H1 (cell line): Measurements from ENCODE around the gene ALOX5. TPM values are rescaled to one million over a fixed set of nuclear protein-coding genes. Genes with fewer than 3 reads are reported as not detected.

ENCODE experiments used
- CTCF ChIA-PET: fragments of 300-600 bp; sonication (Branson Sonifier 250); formaldehyde crosslinking; loops from one replicate; lab custom pipeline; 2021; ENCODE audit not compliant: partially characterized antibody; lab: Charles Lee
- POLR2A ChIA-PET: fragments of 300-600 bp; sonication (Branson Sonifier 250); formaldehyde crosslinking; loops from one replicate; lab custom pipeline; 2021; ENCODE audit warnings: inconsistent platforms; ENCODE audit not compliant: partially characterized antibody; lab: Charles Lee
- DNase-seq, 2 experiments: peaks; one replicate each; pipeline versions ENCODE4 v3.0.0 to v3.0.0-alpha.2; 2010 to 2022; ENCODE audit warnings: low spot score in 2 of 2, low read depth in 1 of 2, mixed read lengths in 1 of 2
- FAIRE-seq: peaks from 2 replicates; lab custom pipeline; 2011; peaks lifted over from hg19 to GRCh38; lab: Jason Lieb, UNC
- H2AFZ ChIP-seq: 2 replicates; pipeline ENCODE4 v1.8.1; 2012; ENCODE audit warnings: low read length, inconsistent platforms
- H2AK5ac ChIP-seq: 2 replicates; pipeline ENCODE4 v1.6.1; 2013; ENCODE audit warnings: low read depth, low read length
- H2BK120ac ChIP-seq: replicated peaks from 2 replicates; pipeline ENCODE3; 2013; ENCODE audit warnings: low read depth, low read length, inconsistent platforms
- H2BK12ac ChIP-seq: 2 replicates; pipeline ENCODE4 v1.6.1; 2013; ENCODE audit warnings: low read depth, low read length
- H2BK15ac ChIP-seq: 2 replicates; pipeline ENCODE4 v1.6.1; 2013; ENCODE audit warnings: low read length
- H2BK20ac ChIP-seq: 2 replicates; pipeline ENCODE4 v1.6.1; 2013; ENCODE audit warnings: low read length
- H2BK5ac ChIP-seq: 2 replicates; pipeline ENCODE4 v1.6.1; 2013; ENCODE audit warnings: low read depth, low read length
- H3K14ac ChIP-seq: 2 replicates; pipeline ENCODE4 v1.6.1; 2013; ENCODE audit warnings: inconsistent platforms; ENCODE audit not compliant: insufficient read length
- H3K18ac ChIP-seq: 2 replicates; pipeline ENCODE4 v1.6.1; 2013; ENCODE audit warnings: low read length; ENCODE audit errors: extremely low read depth
- H3K23ac ChIP-seq: 2 replicates; pipeline ENCODE4 v1.6.1; 2013; ENCODE audit warnings: inconsistent platforms; ENCODE audit not compliant: insufficient read length
- H3K23me2 ChIP-seq: 2 replicates; pipeline ENCODE4 v1.6.1; 2013; ENCODE audit warnings: low read depth, low read length
- H3K27ac ChIP-seq: 2 replicates; pipeline ENCODE4 v1.6.1; 2011; ENCODE audit warnings: low read depth, low read length, inconsistent platforms
- H3K27me3 ChIP-seq, 4 experiments: replicated peaks in 1 of 4; 1 replicate in 1 of 4; 2 replicates in 3 of 4; pipeline versions ENCODE4 v1.6.1 to v1.8.1; 2011 to 2013; ENCODE audit warnings: low read length in 3 of 4, mild to moderate bottlenecking in 3 of 4, inconsistent platforms in 2 of 4, mixed read lengths in 2 of 4, moderate library complexity in 1 of 4; ENCODE audit not compliant: control insufficient read depth in 3 of 4, insufficient read depth in 3 of 4; ENCODE audit errors: extremely low read depth in 1 of 4
- H3K36me3 ChIP-seq, 4 experiments: 2 replicates each; pipeline versions ENCODE4 v1.6.1 to v1.8.1; 2011 to 2013; ENCODE audit warnings: mild to moderate bottlenecking in 4 of 4, low read length in 3 of 4, moderate library complexity in 2 of 4, control low read depth in 1 of 4, inconsistent platforms in 1 of 4; ENCODE audit not compliant: insufficient read depth in 4 of 4, control insufficient read depth in 2 of 4
- H3K4ac ChIP-seq: replicated peaks from 2 replicates; pipeline ENCODE3; 2013; ENCODE audit warnings: low read length, low read depth, mixed read lengths, inconsistent platforms; ENCODE audit not compliant: insufficient read length
- H3K4me1 ChIP-seq, 4 experiments: replicated peaks in 1 of 4; 1 replicate in 1 of 4; 2 replicates in 3 of 4; pipeline versions ENCODE4 v1.6.1 to v1.8.1; 2011 to 2013; ENCODE audit warnings: low read length in 3 of 4, inconsistent platforms in 2 of 4, mixed read lengths in 1 of 4; ENCODE audit not compliant: insufficient read depth in 4 of 4, control insufficient read depth in 3 of 4
- H3K4me2 ChIP-seq, 2 experiments: 2 replicates each; pipeline versions ENCODE4 v1.6.1 to v1.8.1; 2011 to 2013; ENCODE audit warnings: low read depth in 2 of 2, low read length in 2 of 2, control low read depth in 1 of 2, inconsistent platforms in 1 of 2, mild to moderate bottlenecking in 1 of 2; ENCODE audit not compliant: insufficient read depth in 1 of 2
- H3K4me3 ChIP-seq, 4 experiments: fragments of 200-600, 300-600 bp in 1 of 4; sonication (generic), shearing (Covaris generic), sonication (Bioruptor Twin) in 1 of 4; 2 replicates each; pipeline versions ENCODE4 v1.5.1 to v1.8.1; 2011 to 2016; ENCODE audit warnings: low read length in 4 of 4, low read depth in 3 of 4, control low read depth in 2 of 4, inconsistent platforms in 2 of 4, mild to moderate bottlenecking in 2 of 4, mixed read lengths in 1 of 4, moderate library complexity in 1 of 4; ENCODE audit not compliant: insufficient read depth in 2 of 4; ENCODE audit errors: extremely low read depth in 1 of 4
- H3K56ac ChIP-seq: replicated peaks from 2 replicates; pipeline ENCODE3; 2013; ENCODE audit warnings: low read depth, mild to moderate bottlenecking, mixed read lengths, low read length, inconsistent platforms; ENCODE audit not compliant: insufficient read length
- H3K79me1 ChIP-seq: 2 replicates; pipeline ENCODE4 v1.6.1; 2013; ENCODE audit warnings: low read depth, low read length, control low read depth
- H3K79me2 ChIP-seq, 2 experiments: 2 replicates each; pipeline versions ENCODE4 v1.6.1 to v1.8.1; 2012 to 2013; ENCODE audit warnings: low read length in 2 of 2, mild to moderate bottlenecking in 2 of 2, inconsistent platforms in 1 of 2; ENCODE audit not compliant: insufficient read depth in 2 of 2, control insufficient read depth in 1 of 2
- H3K9ac ChIP-seq, 4 experiments: replicated peaks in 1 of 4; 1 replicate in 1 of 4; 2 replicates in 3 of 4; pipeline versions ENCODE4 v1.6.1 to v1.8.1; 2011 to 2013; ENCODE audit warnings: low read depth in 3 of 4, low read length in 3 of 4, control low read depth in 2 of 4, mild to moderate bottlenecking in 2 of 4, moderate library complexity in 2 of 4, inconsistent platforms in 1 of 4; ENCODE audit errors: extremely low read depth in 1 of 4
- H3K9me3 ChIP-seq, 2 experiments: 2 replicates each; pipeline versions ENCODE4 v1.6.1 to v1.8.1; 2012 to 2013; ENCODE audit warnings: mild to moderate bottlenecking in 2 of 2, moderate library complexity in 2 of 2, control low read depth in 1 of 2, inconsistent platforms in 1 of 2, low read depth in 1 of 2, low read length in 1 of 2, mixed read lengths in 1 of 2; ENCODE audit not compliant: insufficient read depth in 2 of 2
- H4K20me1 ChIP-seq, 2 experiments: replicated peaks in 1 of 2; 2 replicates each; pipeline versions ENCODE3 to v1.8.1; 2011 to 2013; ENCODE audit warnings: inconsistent platforms in 2 of 2, low read length in 2 of 2, mild to moderate bottlenecking in 1 of 2; ENCODE audit not compliant: insufficient read depth in 2 of 2, control insufficient read depth in 1 of 2
- H4K5ac ChIP-seq: 2 replicates; pipeline ENCODE4 v1.6.1; 2013; ENCODE audit warnings: low read length, low read depth, mixed read lengths, inconsistent platforms; ENCODE audit not compliant: insufficient read length
- H4K8ac ChIP-seq: 2 replicates; pipeline ENCODE4 v1.8.0; 2013; ENCODE audit warnings: mild to moderate bottlenecking, moderate library complexity, low read length, inconsistent platforms; ENCODE audit not compliant: insufficient read depth; ENCODE audit errors: extremely low read depth
- H4K91ac ChIP-seq: replicated peaks from 2 replicates; pipeline ENCODE3; 2013; ENCODE audit warnings: low read length, mixed read lengths, inconsistent platforms; ENCODE audit not compliant: insufficient read length
- BRCA1 ChIP-seq: IDR thresholded peaks from 2 replicates; pipeline ENCODE4 v1.6.1; 2012; ENCODE audit warnings: low read depth, low read length, improper control_type of control experiment
- CHD1 ChIP-seq: IDR thresholded peaks from 2 replicates; pipeline ENCODE4 v1.6.1; 2012; ENCODE audit warnings: low read depth, low read length, improper control_type of control experiment
- CTBP2 ChIP-seq: IDR thresholded peaks from 2 replicates; pipeline ENCODE4 v1.7.0; 2011; ENCODE audit warnings: borderline replicate concordance, mild to moderate bottlenecking, moderate library complexity, mixed read lengths, low read length; ENCODE audit not compliant: insufficient read depth, insufficient read length
- EP300 ChIP-seq, 2 experiments: IDR thresholded peaks; 1 replicate in 1 of 2; 2 replicates in 1 of 2; pipeline ENCODE4 v1.6.1; 2011 to 2012; ENCODE audit warnings: low read depth in 2 of 2, low read length in 2 of 2, mild to moderate bottlenecking in 2 of 2, borderline replicate concordance in 1 of 2, inconsistent platforms in 1 of 2, moderate library complexity in 1 of 2
- FOSL1 ChIP-seq: IDR thresholded peaks from 2 replicates; pipeline ENCODE4 v1.6.1; 2011; ENCODE audit warnings: mild to moderate bottlenecking, low read depth, low read length, moderate library complexity; ENCODE audit not compliant: insufficient read depth
- GTF2F1 ChIP-seq: IDR thresholded peaks from 2 replicates; pipeline ENCODE4 v1.6.1; 2012; ENCODE audit warnings: low read depth, low read length, improper control_type of control experiment, borderline replicate concordance
- HDAC2 ChIP-seq, 2 experiments: fragments of 300-600 bp in 1 of 2; sonication (generic) in 1 of 2; IDR thresholded peaks; 2 replicates each; pipeline ENCODE4 v1.6.1; 2011 to 2012; ENCODE audit warnings: low read depth in 2 of 2, low read length in 2 of 2, mild to moderate bottlenecking in 2 of 2, moderate library complexity in 2 of 2, borderline replicate concordance in 1 of 2, inconsistent platforms in 1 of 2
- MAFK ChIP-seq: IDR thresholded peaks from 2 replicates; pipeline ENCODE4 v1.6.1; 2012; ENCODE audit warnings: low read depth, mild to moderate bottlenecking, improper control_type of control experiment, low read length
- POLR2A ChIP-seq, 2 experiments: IDR thresholded peaks; 1 replicate in 1 of 2; 2 replicates in 1 of 2; pipeline ENCODE4 v1.6.1; 2011; ENCODE audit warnings: low read depth in 2 of 2, low read length in 2 of 2, mild to moderate bottlenecking in 2 of 2; ENCODE audit errors: control extremely low read depth in 1 of 2
- SP4 ChIP-seq: IDR thresholded peaks from 2 replicates; pipeline ENCODE4 v1.6.1; 2012; ENCODE audit warnings: low read length, inconsistent platforms
- SUZ12 ChIP-seq: fragments of 200-600 bp; sonication (generic); IDR thresholded peaks from 2 replicates; pipeline ENCODE4 v1.6.1; 2012; ENCODE audit warnings: mild to moderate bottlenecking, inconsistent platforms, low read length, moderate library complexity, mixed read lengths
- TEAD4 ChIP-seq: IDR thresholded peaks from 2 replicates; pipeline ENCODE4 v1.6.1; 2012; ENCODE audit warnings: low read depth, low read length, inconsistent platforms, mixed read lengths
- WGBS, 2 experiments: shearing (Covaris generic) in 1 of 2; methylation state at CpG; one replicate each; pipeline versions ENCODE4 v1.1.6 to v1.1.7; 2013 to 2015; ENCODE audit warnings: low lambda C conversion rate in 2 of 2, mixed read lengths in 2 of 2, inconsistent platforms in 1 of 2, low coverage in 1 of 2, missing lambda C conversion rate in 1 of 2; ENCODE audit not compliant: insufficient replicate concordance in 2 of 2, insufficient coverage in 1 of 2, insufficient read length in 1 of 2; ENCODE audit errors: extremely low coverage in 1 of 2, missing lambda C conversion rate in 1 of 2; 5-methylcytosine and 5-hydroxymethylcytosine counted together
- polyA plus RNA-seq, 7 experiments: library from polyadenylated mRNA; depleted of rRNA in 3 of 7; stranded (reverse) in 5 of 7; unstranded in 2 of 7; fragments of >200 nt in 5 of 7; fragments of 200-250 nt in 2 of 7; gene quantifications; 1 replicate in 5 of 7; 2 replicates in 1 of 7; 4 replicates in 1 of 7; pipeline versions ENCODE4 v1.2.1 to v1.2.3, GENCODE V29; 2011 to 2013; ENCODE audit warnings: missing spikeins in 2 of 7, mixed read lengths in 2 of 7
- total RNA-seq: library from RNA; stranded (reverse); fragmentation: NEBNext Ultra II Directional; extraction: Animal tissue kit (Norgen Biotek cat#: 25700); gene quantifications from 2 replicates; pipeline ENCODE4 v1.2.1, GENCODE V29; 2021

The ALOX5 gene
- total and polyA plus RNA-seq, 2 of the 8 experiments (the other 6 are each of a cell fraction or from before 2014, with no cell fraction given): 1.6 to 3.8 TPM

- CTCF ChIA-PET: interaction anchor here (0.8 to 1.7 kb wide), 5 partner anchors 12 to 111 kb away, joined by 3 to 4 read pairs (median 3); no protein-coding TSS in a partner anchor
These were observed 19.8 kb upstream of the ALOX5 start for GRCh38 chr10:45354261-45354660.

More at GRCh38 chr10:45354261-45354660, 19.8 kb upstream of the ALOX5 start:
- no peak overlapping the region for H3K4ac ChIP-seq
- no peaks in the 10 kb centered on the region for H3K36me3 ChIP-seq
- H2BK15ac ChIP-seq: no peak overlapping the region
- H2AFZ ChIP-seq: no peak overlapping the region
- H3K23me2 ChIP-seq: no peaks in the 10 kb centered on the region
- POLR2A ChIA-PET: no interaction called here
- no peak overlapping the region for H3K14ac ChIP-seq
- FAIRE-seq (no peak), DNase-seq (no peak)
- H4K20me1 ChIP-seq: no peaks in the 10 kb centered on the region
- H4K8ac ChIP-seq: no peak overlapping the region
- no peak overlapping the region for H4K5ac ChIP-seq
- H3K4me1 ChIP-seq: peaks cover 0 to 6% (median 3%) of the 10 kb centered on the region in 4 experiments; a peak in 4 of 7 replicates
- no peak overlapping the region for H4K91ac ChIP-seq
- no peak overlapping the region for H3K18ac ChIP-seq
- H3K23ac ChIP-seq: no peak overlapping the region
- WGBS, 2 experiments: 75% methylated on average over 3 of the region's 3 CpGs; no CpG with 5 or more reads in 1 of the 2 experiments
- no peak overlapping the region for H2BK5ac ChIP-seq
- no peak overlapping the region for H3K9ac ChIP-seq
- TF ChIP-seq SP4: no peak
- no peak for TF ChIP-seq HDAC2 (IDR thresholded peaks at IDR 0.05; ENCODE audit: borderline replicate concordance in 1 of 2, low read depth in 2 of 2, low read length in 2 of 2)
- TF ChIP-seq CTBP2: no peak
- no peak for TF ChIP-seq BRCA1
- TF ChIP-seq SUZ12: no peak
- no peak for TF ChIP-seq FOSL1
- no peak for TF ChIP-seq EP300 (IDR thresholded peaks at IDR 0.05; ENCODE audit: borderline replicate concordance in 1 of 2, low read depth in 2 of 2, low read length in 2 of 2)
- no peak for TF ChIP-seq GTF2F1
- no peak for TF ChIP-seq POLR2A (IDR thresholded peaks at IDR 0.05; ENCODE audit: control extremely low read depth in 1 of 2, low read depth in 2 of 2, low read length in 2 of 2)
- TF ChIP-seq TEAD4: no peak
- no peak for TF ChIP-seq CHD1
- no peak for TF ChIP-seq MAFK
- H3K79me2 ChIP-seq: no peaks in the 10 kb centered on the region
- no peak overlapping the region for H3K27ac ChIP-seq
- H2BK12ac ChIP-seq: no peak overlapping the region
- no peaks in the 10 kb centered on the region for H3K27me3 ChIP-seq
- H3K4me3 ChIP-seq: no peak overlapping the region
- no peak overlapping the region for H3K56ac ChIP-seq
- H3K4me2 ChIP-seq: no peak overlapping the region
- no peaks in the 10 kb centered on the region for H3K79me1 ChIP-seq
- no peak overlapping the region for H2AK5ac ChIP-seq
- no peaks in the 10 kb centered on the region for H3K9me3 ChIP-seq
- H2BK20ac ChIP-seq: no peak overlapping the region
- no peak overlapping the region for H2BK120ac ChIP-seq
